CD4-positive, alpha-beta T cell treated with Interleukin-15 for 1 hour (primary cell): ENCODE measurements around the gene GREM2.

Experiments used
- DNase-seq: peaks from one replicate; pipeline ENCODE4 v3.0.0-alpha.2; 2020

Gene GREM2

GRCh38 chr1:240497908-240498307 is 114.0 kb downstream of the GREM2 start:
- no peak for DNase-seq

DNA sequence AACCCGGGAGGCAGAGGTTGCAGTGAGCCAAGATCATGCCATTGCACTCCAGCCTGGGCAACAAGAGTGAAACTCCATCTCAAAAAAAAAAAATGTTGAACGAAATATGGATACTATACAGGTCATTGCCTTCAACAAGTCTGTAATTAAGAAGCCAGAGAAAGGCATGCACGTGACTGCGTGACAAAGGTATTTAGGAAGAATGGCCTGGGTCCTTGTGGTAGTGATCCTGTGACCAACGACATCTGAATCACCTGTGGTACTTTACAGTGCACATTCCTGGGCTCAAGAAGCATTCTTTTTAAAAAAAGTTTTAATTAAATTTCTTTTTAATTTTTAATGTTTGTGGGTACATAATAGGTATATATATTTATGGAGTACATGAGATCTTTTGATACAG is 115.0 kb downstream of the GREM2 start:
- no peak for DNase-seq

DNA sequence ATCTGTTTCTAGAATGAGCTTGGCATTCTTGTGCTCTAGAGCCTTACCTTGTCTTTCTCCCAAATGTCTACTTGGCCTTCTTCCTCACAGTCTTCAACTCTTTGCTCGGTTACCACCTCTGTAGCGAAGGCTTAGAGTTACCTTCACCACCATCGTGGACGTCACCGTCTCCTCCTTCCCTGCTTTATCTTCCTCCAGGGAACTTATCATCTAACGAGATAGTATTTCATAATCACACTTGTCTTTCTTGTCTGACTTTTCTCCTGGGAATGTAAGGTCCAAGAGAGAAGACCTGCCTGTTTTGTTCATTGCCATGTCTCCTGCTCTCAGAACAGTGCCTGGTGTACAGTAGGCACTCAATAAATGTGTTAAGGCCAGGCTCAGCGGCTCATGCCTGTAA is 115.6 kb downstream of the GREM2 start:
- no peak for DNase-seq

DNA sequence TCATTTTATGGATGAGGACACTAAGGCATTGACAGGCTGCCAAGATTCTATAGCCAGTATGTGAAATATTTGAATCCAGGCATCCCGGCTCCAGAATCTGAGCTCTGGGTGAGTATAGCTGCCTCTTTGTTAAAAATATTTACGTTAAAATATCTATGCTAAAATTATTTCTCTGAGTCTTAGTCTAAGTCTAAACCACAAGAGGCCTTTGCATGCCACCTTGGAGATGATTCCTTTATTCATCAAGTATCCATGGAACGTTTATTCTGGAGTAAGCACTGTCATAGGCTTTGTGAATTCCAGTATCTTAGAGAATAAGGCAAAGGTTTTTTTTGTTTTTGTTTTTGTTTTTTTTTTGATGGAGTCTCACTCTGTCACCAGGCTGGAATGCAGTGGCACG is 116.4 kb downstream of the GREM2 start:
- DNase-seq: no peak

DNA sequence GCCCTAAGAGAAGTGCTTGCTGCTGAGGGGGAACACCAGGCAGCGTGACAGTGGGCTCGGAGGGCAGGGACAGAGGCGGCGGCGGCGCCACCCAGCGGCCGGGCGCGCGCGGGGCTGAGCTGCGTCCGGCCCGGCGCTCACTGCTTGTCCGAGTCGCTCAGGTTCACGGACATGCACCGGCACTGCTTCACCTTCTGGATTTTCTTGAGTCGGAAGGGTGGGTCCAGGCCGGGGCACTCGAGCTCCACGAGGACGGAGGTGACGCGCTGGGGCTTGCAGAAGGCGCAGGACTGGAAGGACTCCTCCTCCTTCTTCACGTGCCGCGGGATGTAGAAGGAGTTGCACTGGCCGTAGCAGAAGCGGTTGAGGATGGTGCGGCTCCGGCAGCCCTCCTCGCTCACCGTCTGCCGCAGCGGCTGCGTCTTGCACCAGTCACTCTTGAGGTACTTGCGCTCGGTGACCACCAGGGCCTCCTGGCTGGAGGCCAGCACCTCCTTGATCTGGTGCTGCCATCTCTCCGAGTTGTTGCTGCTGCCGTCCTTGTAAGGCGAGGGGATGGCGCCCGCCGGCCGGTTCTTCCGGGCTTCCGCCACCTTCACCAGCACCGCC is 119.0 kb downstream of the GREM2 start:
- DNase-seq: peak; percentile 20

DNA sequence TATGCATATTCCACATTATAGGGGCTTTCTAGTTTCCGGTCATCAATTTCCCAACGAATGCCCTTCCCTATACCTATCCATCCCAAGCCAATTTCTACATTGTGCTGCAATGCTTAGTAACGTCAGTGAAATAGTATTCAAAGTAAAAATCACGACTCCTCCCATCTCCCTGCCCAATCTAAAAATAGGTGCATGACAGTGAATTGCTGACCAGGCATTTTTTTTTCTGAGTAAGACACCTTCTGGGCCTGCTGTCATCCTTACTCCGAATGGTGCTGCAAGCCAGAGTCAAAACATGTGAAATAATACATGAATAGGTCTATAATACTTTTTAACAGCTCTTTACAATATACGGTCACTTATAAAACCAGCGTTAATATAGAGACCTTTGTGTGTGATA is 120.2 kb downstream of the GREM2 start:
- no peak for DNase-seq

DNA sequence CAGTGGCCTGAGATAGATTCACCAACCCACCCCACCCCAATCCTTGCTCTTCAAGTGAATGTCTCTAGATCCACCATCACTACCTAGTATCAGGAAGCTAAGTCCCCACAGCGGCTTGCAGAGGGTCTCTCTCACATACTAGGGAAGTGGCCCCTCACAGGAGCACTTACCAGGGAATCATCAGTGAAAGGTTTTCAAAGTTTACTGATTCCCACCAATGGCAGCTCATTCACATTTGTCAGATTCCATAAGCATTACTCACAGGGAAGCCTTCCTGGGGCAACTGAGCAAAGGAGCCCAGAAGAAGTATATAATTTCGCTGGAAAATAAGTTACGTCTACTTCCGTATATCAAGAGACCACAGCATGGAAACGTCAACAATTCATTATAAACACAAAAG is 120.8 kb downstream of the GREM2 start:
- no peak for DNase-seq

DNA sequence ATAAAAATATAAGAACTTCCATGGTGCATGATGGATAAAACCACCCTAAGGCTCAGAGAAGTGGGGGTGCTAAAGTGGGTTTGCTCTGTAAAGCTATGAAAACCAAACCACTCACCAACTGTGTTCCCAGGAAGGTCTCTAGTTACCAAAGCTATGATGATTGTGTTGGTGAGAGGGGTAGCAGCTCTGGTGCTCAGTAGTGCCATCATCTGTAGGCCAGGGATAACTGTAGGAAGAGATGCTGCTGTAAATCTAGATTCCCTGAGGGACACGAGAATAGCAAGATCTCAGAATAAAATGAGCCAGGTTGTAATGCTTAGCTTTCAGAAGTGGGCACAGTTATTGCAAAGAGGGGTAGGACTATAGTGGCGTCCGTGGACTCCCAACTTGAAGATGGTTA is 124.5 kb downstream of the GREM2 start:
- no peak for DNase-seq

DNA sequence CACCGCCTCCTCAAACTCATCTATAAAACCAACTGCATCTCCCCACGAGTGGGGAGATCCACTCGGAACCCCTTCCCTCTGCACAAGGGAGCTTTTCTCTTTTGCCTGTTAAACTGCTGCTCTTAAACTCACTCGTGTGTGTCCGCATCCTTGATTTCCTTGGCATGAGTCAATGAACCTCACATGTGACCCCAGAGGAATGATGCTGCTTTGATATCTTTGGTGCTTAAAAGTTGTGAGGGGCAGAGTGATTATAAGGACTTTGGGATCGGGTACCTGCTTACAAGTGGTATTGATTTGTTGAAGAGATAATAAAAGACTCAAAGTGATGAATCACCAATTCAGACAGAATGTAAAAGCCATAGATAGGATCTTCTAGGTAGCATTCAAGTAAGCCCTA is 125.3 kb downstream of the GREM2 start:
- no peak for DNase-seq

DNA sequence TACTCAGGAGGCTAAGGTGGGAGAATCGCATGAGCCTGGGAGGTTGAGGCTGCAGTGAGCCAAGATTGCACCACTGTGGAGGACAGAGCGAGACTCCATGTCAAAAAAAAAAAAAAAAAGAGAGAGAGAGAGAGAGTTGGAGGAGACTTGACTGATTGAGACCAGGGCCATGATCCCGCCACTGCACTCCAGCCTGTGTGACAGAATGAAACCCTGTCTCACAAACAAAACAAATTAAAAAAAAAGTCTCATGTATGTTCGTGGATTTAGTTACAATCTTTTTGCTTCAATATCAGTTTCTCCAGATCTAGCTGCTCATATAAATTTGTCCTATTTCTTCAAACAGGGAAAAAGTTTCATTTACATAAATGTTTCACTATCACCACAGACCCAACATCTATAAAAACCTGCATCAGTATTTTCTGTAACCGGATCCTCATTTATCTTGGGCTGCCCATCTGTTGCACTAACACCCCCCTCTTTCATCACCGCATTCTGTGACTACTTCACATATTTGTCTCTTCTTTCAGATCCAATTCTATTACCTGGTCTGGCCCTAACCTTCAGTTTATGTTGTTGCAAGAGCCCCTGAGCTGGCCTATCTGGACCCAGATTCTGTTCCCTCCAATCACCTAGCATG is 127.0 kb downstream of the GREM2 start:
- no peak for DNase-seq

DNA sequence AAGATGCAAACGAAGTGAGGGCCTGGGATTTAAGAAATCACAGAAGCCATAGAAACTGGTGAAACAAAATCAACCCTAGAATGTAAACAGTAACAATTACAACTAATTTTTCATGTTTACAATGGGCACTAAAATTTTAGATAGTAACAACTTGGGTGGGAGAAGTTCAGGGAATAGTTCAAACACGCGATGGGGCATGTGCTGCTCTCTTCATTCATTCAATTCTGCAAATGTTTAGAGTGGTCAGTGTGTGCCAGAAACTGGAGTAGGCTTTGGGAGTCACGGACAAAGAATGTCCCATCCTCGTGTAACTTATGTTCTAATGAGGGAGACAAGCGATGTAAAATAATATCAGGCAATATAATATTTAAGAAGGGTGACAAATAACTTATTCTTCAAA is 133.4 kb downstream of the GREM2 start:
- DNase-seq: no peak

GRCh38 chr1:240475832-240476231 is 136.1 kb downstream of the GREM2 start:
- no peak for DNase-seq

DNA sequence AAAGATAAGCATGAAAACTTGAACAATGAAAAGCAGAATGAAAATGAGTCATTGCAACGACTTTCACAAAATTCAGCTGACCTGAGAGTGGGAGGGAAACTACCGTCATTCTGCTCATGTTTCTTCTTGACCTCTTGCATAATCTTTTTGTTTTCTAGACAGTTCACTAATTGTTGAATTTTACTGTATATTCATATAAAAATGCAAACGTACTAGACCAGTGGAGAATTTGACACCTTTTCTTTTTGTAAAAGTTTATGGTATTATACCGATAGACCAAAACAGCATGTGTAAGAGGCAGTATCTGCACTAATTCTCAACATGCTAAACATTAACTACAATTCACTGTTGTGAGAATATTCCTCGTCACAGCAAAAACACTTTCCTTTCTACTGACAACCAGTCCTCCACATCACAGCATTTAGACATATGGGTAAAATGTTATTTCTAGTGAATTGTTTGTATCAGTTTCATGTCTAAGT is 137.8 kb downstream of the GREM2 start:
- no peak for DNase-seq

DNA sequence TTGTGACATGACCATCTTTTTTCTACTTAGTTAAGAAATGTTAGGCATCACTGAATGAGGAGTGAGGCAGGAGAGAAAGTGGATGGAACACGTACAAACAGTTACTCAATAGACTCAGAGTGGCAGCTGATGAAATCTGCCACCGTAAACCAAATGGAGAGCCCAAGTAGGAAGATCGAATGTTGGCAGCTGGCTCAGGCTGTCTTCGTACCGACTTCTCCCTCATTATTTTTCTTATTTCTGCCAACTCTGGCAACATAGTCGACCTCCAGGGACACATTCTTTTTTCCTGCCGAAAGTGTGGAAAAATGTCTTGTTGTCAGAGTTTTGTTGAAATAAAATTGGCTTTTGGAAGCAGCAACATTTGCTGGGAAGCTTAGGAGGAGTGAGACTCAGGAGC is 143.3 kb downstream of the GREM2 start:
- DNase-seq: no peak

DNA sequence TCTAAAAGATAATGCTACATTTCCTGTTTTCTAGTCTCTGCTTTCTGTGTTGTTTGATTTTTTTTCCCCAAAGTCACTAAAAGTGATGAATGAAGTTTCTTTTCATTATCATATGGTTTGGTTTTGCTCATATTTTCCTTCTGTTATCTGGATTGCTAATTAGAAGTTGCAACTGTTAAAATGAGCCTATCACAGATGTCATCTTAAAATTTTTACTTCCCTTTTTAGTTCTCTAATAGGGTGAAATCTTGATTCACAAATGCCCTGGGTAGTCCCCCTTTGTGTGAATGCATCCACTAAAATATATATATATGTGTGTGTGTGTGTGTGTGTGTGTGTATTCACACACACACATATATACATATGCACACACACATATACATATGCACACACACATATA is 144.1 kb downstream of the GREM2 start:
- no peak for DNase-seq

- no peak for DNase-seq
These were observed 145.4 kb downstream of the GREM2 start for GRCh38 chr1:240466509-240466908.

DNA sequence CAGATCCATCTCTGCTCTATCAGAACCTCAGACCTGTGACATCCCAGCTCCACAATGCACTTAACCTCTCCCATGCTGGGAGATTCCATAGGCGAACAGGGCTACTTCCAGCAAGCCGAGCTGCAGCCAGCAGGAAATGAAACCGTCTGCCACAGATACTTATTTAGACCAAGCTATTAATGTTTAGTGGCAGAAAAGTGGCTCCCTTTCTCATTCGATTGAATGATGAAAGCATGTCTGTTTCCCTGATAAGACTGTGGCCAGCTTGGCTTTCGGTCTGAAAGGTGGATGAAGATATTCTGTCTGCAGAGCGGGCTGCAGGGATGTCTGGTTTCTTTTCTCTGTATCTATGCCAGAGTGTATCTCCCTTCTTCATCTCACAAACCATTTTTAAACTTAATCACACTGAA is 146.4 kb downstream of the GREM2 start:
- DNase-seq: no peak

DNA sequence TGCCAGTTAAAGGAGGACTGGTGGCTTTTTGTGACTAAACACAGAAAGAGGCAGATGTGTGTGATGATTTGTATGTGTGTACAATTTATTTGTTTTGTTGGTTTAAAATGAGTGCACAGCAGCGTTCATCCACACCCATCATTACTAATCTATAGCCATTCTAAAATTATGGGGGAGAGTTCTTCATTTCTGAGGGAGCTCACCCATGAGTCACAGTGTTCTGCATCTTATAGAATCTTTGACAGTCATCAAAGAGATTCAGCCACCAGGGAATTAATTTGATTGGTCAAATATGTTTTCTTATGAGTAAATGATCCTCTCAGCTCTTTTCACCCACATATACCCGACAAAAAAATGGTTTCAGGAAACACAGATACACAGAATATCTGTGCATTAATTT is 147.9 kb downstream of the GREM2 start:
- no peak for DNase-seq

DNA sequence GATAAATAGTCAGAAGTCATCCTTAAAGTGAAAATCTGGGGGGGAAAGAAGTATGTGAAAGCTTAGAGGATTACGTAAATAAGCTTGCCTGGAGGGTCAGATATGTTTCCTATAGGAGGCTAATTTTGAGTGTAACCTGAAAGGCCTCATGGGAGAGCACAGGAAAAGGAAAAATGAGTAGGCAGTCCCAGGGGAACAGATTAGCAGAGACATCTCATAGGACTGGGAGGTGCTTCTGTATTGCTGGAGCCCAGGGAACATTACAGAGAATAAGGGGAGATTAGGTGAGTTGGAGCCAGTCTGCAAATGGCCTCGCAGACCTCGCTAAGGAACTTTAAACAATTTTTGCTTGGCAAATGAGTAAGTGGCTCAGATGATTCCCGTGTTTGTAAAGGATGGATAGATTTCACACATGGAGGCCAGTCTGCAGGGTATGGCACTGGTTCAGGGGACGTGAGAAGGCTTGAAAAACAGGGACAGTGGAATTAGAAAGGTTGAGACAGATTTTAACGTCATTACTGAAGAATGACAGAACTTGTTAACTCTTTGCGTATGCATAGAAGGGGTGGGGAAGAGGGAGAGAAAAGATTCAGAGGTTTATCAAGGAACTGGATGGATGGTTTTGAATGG is 149.1 kb downstream of the GREM2 start:
- DNase-seq: no peak

DNA sequence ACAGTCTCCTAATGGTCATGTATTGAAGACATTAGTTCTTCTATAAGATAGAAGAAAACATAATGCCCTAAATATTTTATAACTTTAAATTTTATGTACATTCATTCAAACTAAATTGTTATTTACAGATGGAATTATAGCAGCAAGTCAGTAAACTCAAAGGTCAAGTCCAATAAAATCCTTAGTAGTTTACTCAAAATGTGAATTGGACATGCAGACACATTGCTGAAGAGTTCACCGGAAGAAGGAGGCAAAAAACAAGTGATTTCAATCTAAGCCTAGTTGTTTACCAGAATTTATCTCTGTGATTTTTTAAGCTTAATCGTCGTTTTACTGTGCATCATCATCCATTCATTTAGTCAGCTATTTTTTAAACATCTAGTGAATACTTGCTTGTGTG is 149.7 kb downstream of the GREM2 start:
- DNase-seq: no peak

DNA sequence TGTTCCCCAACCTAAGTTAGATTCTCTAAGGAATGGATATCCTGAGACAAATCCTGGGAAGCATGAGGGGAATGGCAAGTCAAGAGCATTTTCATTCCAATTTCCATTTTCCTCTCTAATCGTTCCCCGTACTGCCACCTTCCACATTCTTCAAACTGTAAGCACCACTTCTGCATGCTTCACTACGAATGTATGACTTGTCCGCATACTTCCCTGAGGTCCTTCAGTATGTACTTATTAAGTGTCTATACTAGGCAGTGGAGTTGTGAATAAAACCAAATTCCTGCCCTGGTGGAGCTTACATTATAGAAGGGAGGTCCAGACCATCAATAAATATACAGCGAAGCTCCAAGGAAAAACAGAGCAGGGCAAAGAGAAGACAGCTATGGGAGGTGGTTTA is 154.8 kb downstream of the GREM2 start:
- DNase-seq: no peak

- no peak for DNase-seq
These were observed 156.6 kb downstream of the GREM2 start for GRCh38 chr1:240455228-240455821.

GRCh38 chr1:240445369-240445768 is 166.6 kb downstream of the GREM2 start:
- DNase-seq: no peak

DNA sequence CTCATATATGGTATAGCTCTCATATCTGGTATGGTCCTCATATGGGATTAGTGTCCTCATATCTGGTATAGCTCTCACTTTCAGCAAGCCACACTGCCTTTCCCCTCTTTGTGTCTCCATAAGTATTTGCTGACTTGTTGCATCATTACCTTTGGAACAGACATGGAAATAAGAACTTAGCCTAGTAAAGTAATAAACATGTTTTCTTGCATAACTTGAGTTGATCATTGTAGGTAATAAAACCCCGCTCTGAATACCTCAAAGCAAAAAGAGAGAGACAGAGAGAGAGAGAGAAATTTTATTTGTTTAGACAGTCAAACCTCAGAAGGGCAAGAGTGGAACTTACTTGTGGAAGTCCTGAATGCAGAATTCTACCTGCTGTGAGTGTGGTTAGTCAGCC is 170.3 kb downstream of the GREM2 start:
- DNase-seq: no peak
